Mesodermal cell (in vitro differentiated cells): ENCODE measurements around the gene CLCN3.

Experiments used
- H3K27ac ChIP-seq: 2 replicates; pipeline ENCODE4 v1.7.0; 2013; ENCODE audit warnings: mild to moderate bottlenecking, low read depth, low read length, moderate library complexity; ENCODE audit not compliant: severe bottlenecking
- H3K36me3 ChIP-seq: 2 replicates; pipeline ENCODE4 v1.7.1; 2013; ENCODE audit warnings: mild to moderate bottlenecking, low read length, moderate library complexity; ENCODE audit not compliant: control insufficient read depth, insufficient read depth
- H3K4me1 ChIP-seq: one replicate; pipeline ENCODE4 v1.7.1; 2013; ENCODE audit warnings: mild to moderate bottlenecking, low read length; ENCODE audit not compliant: insufficient read depth, control insufficient read depth, poor library complexity, severe bottlenecking
- H3K4me3 ChIP-seq: 2 replicates; pipeline ENCODE4 v1.7.0; 2013; ENCODE audit warnings: low read length, control low read depth, mild to moderate bottlenecking; ENCODE audit not compliant: insufficient read depth, poor library complexity, severe bottlenecking; ENCODE audit errors: extremely low read depth
- H3K9me3 ChIP-seq: 2 replicates; pipeline ENCODE4 v1.7.1; 2013; ENCODE audit warnings: mild to moderate bottlenecking, low read length, moderate library complexity; ENCODE audit not compliant: control insufficient read depth
- WGBS, 2 experiments: methylation state at CpG; one replicate each; pipeline ENCODE4 v1.1.5; 2013; ENCODE audit warnings: missing lambda C conversion rate in 2 of 2; ENCODE audit not compliant: insufficient coverage in 2 of 2; 5-methylcytosine and 5-hydroxymethylcytosine counted together

The CLCN3 gene

GRCh38 chr4:169628579-169628978 lies 8.2 kb downstream of the CLCN3 start:
- Histone ChIP-seq H3K4me3 (no peak overlapping the region), H3K27ac (no peak overlapping the region), H3K4me1 (no peaks in the 10 kb centered on the region), H3K9me3 (no peaks in the 10 kb centered on the region), H3K36me3 (no peaks in the 10 kb centered on the region)
- no CpG with 5 or more reads among the region's 2 CpGs for WGBS, 2 experiments

GRCh38 chr4:169630069-169630468 lies 9.7 kb downstream of the CLCN3 start:
- WGBS, 2 experiments, result 100% methylated on average over 2 to 3 of the region's 3 CpGs
- Histone ChIP-seq H3K36me3 (no peaks in the 10 kb centered on the region), H3K27ac (no peak overlapping the region), H3K4me1 (no peaks in the 10 kb centered on the region), H3K4me3 (no peak overlapping the region), H3K9me3 (no peaks in the 10 kb centered on the region)

GRCh38 chr4:169632896-169633295 lies 12.5 kb downstream of the CLCN3 start:
- H3K4me1 ChIP-seq, result no peaks in the 10 kb centered on the region
- H3K4me3 ChIP-seq, result no peak overlapping the region
- WGBS, 2 experiments, result 95 to 100% methylated on average over 6 to 8 of the region's 11 CpGs
- H3K9me3 ChIP-seq, result no peaks in the 10 kb centered on the region
- no peak overlapping the region for H3K27ac ChIP-seq
- H3K36me3 ChIP-seq, result peaks cover 9% of the 10 kb centered on the region

GRCh38 chr4:169634975-169635374 lies 14.6 kb downstream of the CLCN3 start:
- Histone ChIP-seq H3K27ac (no peak overlapping the region), H3K4me3 (no peak overlapping the region), H3K4me1 (no peaks in the 10 kb centered on the region), H3K9me3 (no peaks in the 10 kb centered on the region), H3K36me3 (peaks cover 22% of the 10 kb centered on the region)
- WGBS, 2 experiments, result 100% methylated on average over 1 of the region's 1 CpG; no CpG with 5 or more reads in 1 of the 2 experiments

GRCh38 chr4:169640261-169640870 lies 20.0 kb downstream of the CLCN3 start:
- H3K36me3 ChIP-seq, result peaks cover 46% of the 10 kb centered on the region
- H3K4me3 ChIP-seq, result no peak overlapping the region
- no peaks in the 10 kb centered on the region for H3K4me1 ChIP-seq
- no peak overlapping the region for H3K27ac ChIP-seq
- no peaks in the 10 kb centered on the region for H3K9me3 ChIP-seq

GRCh38 chr4:169644802-169645201 lies 24.4 kb downstream of the CLCN3 start:
- Histone ChIP-seq H3K27ac (no peak overlapping the region), H3K4me1 (no peaks in the 10 kb centered on the region), H3K4me3 (no peak overlapping the region), H3K36me3 (peaks cover 24% of the 10 kb centered on the region), H3K9me3 (no peaks in the 10 kb centered on the region)
- WGBS, 2 experiments, result 92 to 100% methylated on average over 4 to 7 of the region's 7 CpGs

- Histone ChIP-seq H3K4me3 (no peak overlapping the region), H3K9me3 (no peaks in the 10 kb centered on the region), H3K36me3 (peaks cover 24% of the 10 kb centered on the region), H3K4me1 (no peaks in the 10 kb centered on the region), H3K27ac (no peak overlapping the region)
- no CpG with 5 or more reads among the region's 1 CpG for WGBS, 2 experiments
Observed at GRCh38 chr4:169645627-169646026, 25.2 kb downstream of the CLCN3 start.

- no peaks in the 10 kb centered on the region for H3K4me1 ChIP-seq
- no peaks in the 10 kb centered on the region for H3K9me3 ChIP-seq
- peaks cover 8% of the 10 kb centered on the region for H3K36me3 ChIP-seq
- H3K27ac ChIP-seq, result no peak overlapping the region
- 84 to 90% methylated on average over 6 to 7 of the region's 7 CpGs for WGBS, 2 experiments
- H3K4me3 ChIP-seq, result no peak overlapping the region
Observed at GRCh38 chr4:169649545-169650226, 29.3 kb downstream of the CLCN3 start.

- H3K27ac ChIP-seq, result no peak overlapping the region
- peaks cover 6% of the 10 kb centered on the region for H3K36me3 ChIP-seq
- H3K9me3 ChIP-seq, result no peaks in the 10 kb centered on the region
- 100% methylated on average over 1 of the region's 3 CpGs; no CpG with 5 or more reads in 1 of the 2 experiments for WGBS, 2 experiments
- H3K4me3 ChIP-seq, result no peak overlapping the region
- no peaks in the 10 kb centered on the region for H3K4me1 ChIP-seq
Observed at GRCh38 chr4:169650227-169650936, 30.0 kb downstream of the CLCN3 start.

- Histone ChIP-seq H3K4me3 (no peak overlapping the region), H3K27ac (no peak overlapping the region), H3K9me3 (no peaks in the 10 kb centered on the region), H3K36me3 (peaks cover 8% of the 10 kb centered on the region), H3K4me1 (no peaks in the 10 kb centered on the region)
Observed at GRCh38 chr4:169652535-169652934, 32.2 kb downstream of the CLCN3 start.

- no peaks in the 10 kb centered on the region for H3K9me3 ChIP-seq
- WGBS, 2 experiments, result 88 to 93% methylated on average over 4 to 5 of the region's 6 CpGs
- peaks cover 8% of the 10 kb centered on the region for H3K36me3 ChIP-seq
Observed at GRCh38 chr4:169655401-169655800, 35.0 kb downstream of the CLCN3 start.

More at GRCh38 chr4:169655401-169655800, 35.0 kb downstream of the CLCN3 start:
- Histone ChIP-seq H3K4me3 (no peak overlapping the region), H3K4me1 (peaks cover 10% of the 10 kb centered on the region), H3K27ac (no peak overlapping the region)
